CD8-positive, alpha-beta memory T cell (primary cell): ENCODE results near the gene SH3BP2. TPM values are rescaled to one million over a fixed set of nuclear protein-coding genes. Genes with fewer than 3 reads are reported as not detected.
A peak's percentile ranks its signal among the peaks of the same experiment; 100 is the strongest.

ENCODE experiments used
- CTCF ChIA-PET: fragments of 350-600 bp; sonication (Branson Sonifier 250); formaldehyde crosslinking; loops from one replicate; lab custom pipeline; 2021; ENCODE audit warnings: antibody characterized with exemption; lab: Charles Lee
- POLR2A ChIA-PET: fragments of 350-600 bp; sonication (Branson Sonifier 250); formaldehyde crosslinking; loops from one replicate; lab custom pipeline; 2021; ENCODE audit warnings: antibody characterized with exemption; lab: Charles Lee
- DNase-seq, 5 donors: peaks; one replicate each; pipeline versions ENCODE4 v3.0.0 to v3.0.0-alpha.2; 2020 to 2022; ENCODE audit warnings: mixed read lengths in 1 of 5
- H3K27ac ChIP-seq: one replicate; pipeline ENCODE4 v1.7.0; 2013; ENCODE audit warnings: low read depth, mild to moderate bottlenecking, low read length, moderate library complexity
- H3K27me3 ChIP-seq: 2 replicates; pipeline ENCODE4 v1.7.0; 2013; ENCODE audit warnings: low read length, mild to moderate bottlenecking; ENCODE audit not compliant: insufficient read depth, poor library complexity, severe bottlenecking
- H3K36me3 ChIP-seq: 2 replicates; pipeline ENCODE4 v1.7.0; 2013; ENCODE audit warnings: mild to moderate bottlenecking, low read length, moderate library complexity; ENCODE audit not compliant: insufficient read depth
- H3K4me1 ChIP-seq: 2 replicates; pipeline ENCODE4 v1.7.0; 2013; ENCODE audit warnings: mild to moderate bottlenecking, low read length, moderate library complexity; ENCODE audit not compliant: insufficient read depth
- H3K4me3 ChIP-seq: 2 replicates; pipeline ENCODE4 v1.7.0; 2013; ENCODE audit warnings: mild to moderate bottlenecking, low read length
- H3K9me3 ChIP-seq: 2 replicates; pipeline ENCODE4 v1.7.0; 2013; ENCODE audit warnings: mild to moderate bottlenecking, low read length
- H3K27ac Mint-ChIP-seq, 8 donors: one replicate each; pipeline ENCODE4 v1.8.0; 2020 to 2021; ENCODE audit warnings: mixed read lengths in 8 of 8, mild to moderate bottlenecking in 6 of 8, inconsistent platforms in 3 of 8, moderate library complexity in 3 of 8
- H3K27me3 Mint-ChIP-seq, 2 donors: one replicate each; pipeline ENCODE4 v1.8.0; 2020 to 2021; ENCODE audit warnings: mixed read lengths in 2 of 2, mild to moderate bottlenecking in 1 of 2, moderate library complexity in 1 of 2
- H3K36me3 Mint-ChIP-seq, 3 donors: one replicate each; pipeline ENCODE4 v1.8.0; 2020 to 2021; ENCODE audit warnings: mixed read lengths in 3 of 3, inconsistent platforms in 1 of 3, mild to moderate bottlenecking in 1 of 3
- H3K4me1 Mint-ChIP-seq, 3 donors: one replicate each; pipeline ENCODE4 v1.8.0; 2020 to 2021; ENCODE audit warnings: mixed read lengths in 3 of 3, inconsistent platforms in 1 of 3, mild to moderate bottlenecking in 1 of 3
- H3K4me3 Mint-ChIP-seq, 7 donors: one replicate each; pipeline ENCODE4 v1.8.0; 2020 to 2021; ENCODE audit warnings: mixed read lengths in 7 of 7, mild to moderate bottlenecking in 6 of 7, moderate library complexity in 4 of 7, inconsistent platforms in 2 of 7
- H3K9me3 Mint-ChIP-seq, 5 donors: one replicate each; pipeline ENCODE4 v1.8.0; 2020 to 2022; ENCODE audit warnings: mixed read lengths in 5 of 5, mild to moderate bottlenecking in 3 of 5, moderate library complexity in 2 of 5, inconsistent platforms in 1 of 5
- polyA plus RNA-seq: library from polyadenylated mRNA; unstranded; fragments of 300-500 nt; fragmentation: Illumina TruSeq; gene quantifications from one replicate; pipeline ENCODE4 v1.2.3, GENCODE V29; 2021
- total RNA-seq, 2 experiments: library from RNA; stranded (reverse); gene quantifications; one replicate each; pipeline ENCODE4 v1.2.3, GENCODE V29; 2021

SH3BP2 gene
- total and polyA plus RNA-seq, 3 experiments from 2014 or later, result 35.7 to 75.4 (median 68.8) TPM

- H3K4me1 Mint-ChIP-seq, result peaks cover 68 to 91% (median 81%) of the 10 kb centered on the region in 3 donors
- peaks cover 3% of the 10 kb centered on the region for H3K36me3 ChIP-seq
- peaks cover 0 to 44% (median 2%) of the 10 kb centered on the region in 3 donors for H3K36me3 Mint-ChIP-seq
- no peak overlapping the region for H3K4me3 ChIP-seq
- DNase-seq, result no peak
- no peak overlapping the region for H3K27ac ChIP-seq
- ChIA-PET POLR2A (no interaction called here), CTCF (interaction anchor here (1.1 kb wide), 1 partner anchor 107 kb away, joined by 3 read pairs; no protein-coding TSS in a partner anchor)
- peak overlapping the region in 1 of 7 donors; percentile 32 for H3K4me3 Mint-ChIP-seq
- H3K9me3 ChIP-seq, result no peaks in the 10 kb centered on the region
- no peaks in the 10 kb centered on the region for H3K27me3 Mint-ChIP-seq
- peak overlapping the region in 6 of 8 donors; percentile 54 to 80 (median 71) for H3K27ac Mint-ChIP-seq
- H3K27me3 ChIP-seq, result no peaks in the 10 kb centered on the region
- H3K9me3 Mint-ChIP-seq, result no peaks in the 10 kb centered on the region
- H3K4me1 ChIP-seq, result peaks cover 34% of the 10 kb centered on the region
Observed at GRCh38 chr4:2871466-2871865, 78.6 kb downstream of the SH3BP2 start.

GRCh38 chr4:2871911-2872310, 79.0 kb downstream of the SH3BP2 start:
- Mint-ChIP-seq H3K27me3 (no peaks in the 10 kb centered on the region), H3K36me3 (peaks cover 0 to 43% (median 2%) of the 10 kb centered on the region in 3 donors), H3K9me3 (no peaks in the 10 kb centered on the region), H3K27ac (peak overlapping the region in 6 of 8 donors; percentile 54 to 80 (median 71)), H3K4me3 (peak overlapping the region in 2 of 7 donors; percentile 10 to 32), H3K4me1 (peaks cover 65 to 88% (median 77%) of the 10 kb centered on the region in 3 donors)
- peaks cover 3% of the 10 kb centered on the region for H3K36me3 ChIP-seq
- no peak overlapping the region for H3K4me3 ChIP-seq
- no peak overlapping the region for H3K27ac ChIP-seq
- H3K27me3 ChIP-seq, result no peaks in the 10 kb centered on the region
- DNase-seq, result no peak
- ChIA-PET CTCF (interaction anchor here (1.1 to 1.3 kb wide), 2 partner anchors 11 to 106 kb away, joined by 3 to 4 read pairs; no protein-coding TSS in a partner anchor), POLR2A (no interaction called here)
- peaks cover 34% of the 10 kb centered on the region for H3K4me1 ChIP-seq
- H3K9me3 ChIP-seq, result no peaks in the 10 kb centered on the region

GRCh38 chr4:2873329-2873728, 80.4 kb downstream of the SH3BP2 start:
- no peaks in the 10 kb centered on the region for H3K9me3 ChIP-seq

GRCh38 chr4:2874861-2875260, 82.0 kb downstream of the SH3BP2 start:
- CTCF ChIA-PET, result interaction anchor here (0.6 kb wide), 1 partner anchor 35 kb away, joined by 3 read pairs; no protein-coding TSS in a partner anchor
- no peaks in the 10 kb centered on the region for H3K9me3 Mint-ChIP-seq

More at GRCh38 chr4:2873329-2873728, 80.4 kb downstream of the SH3BP2 start:
- Mint-ChIP-seq H3K9me3 (no peaks in the 10 kb centered on the region), H3K4me1 (peaks cover 60 to 85% (median 74%) of the 10 kb centered on the region in 3 donors), H3K4me3 (no peak overlapping the region), H3K36me3 (peaks cover 0 to 47% (median 7%) of the 10 kb centered on the region in 3 donors), H3K27me3 (no peaks in the 10 kb centered on the region), H3K27ac (peak overlapping the region in 6 of 8 donors; percentile 29 to 76 (median 44))
- ChIA-PET POLR2A (no interaction called here), CTCF (interaction anchor here (1.3 kb wide), 1 partner anchor 12 kb away, joined by 4 read pairs; no protein-coding TSS in a partner anchor)
- Histone ChIP-seq H3K27ac (no peak overlapping the region), H3K27me3 (no peaks in the 10 kb centered on the region), H3K36me3 (peaks cover 3% of the 10 kb centered on the region), H3K4me3 (no peak overlapping the region), H3K4me1 (peaks cover 19% of the 10 kb centered on the region)
- no peak for DNase-seq

GRCh38 chr4:2875556-2875955, 82.7 kb downstream of the SH3BP2 start:
- no peak for DNase-seq
- CTCF ChIA-PET, result no interaction called here
- no peaks in the 10 kb centered on the region for H3K9me3 ChIP-seq
- no peak overlapping the region for H3K27ac ChIP-seq
- H3K4me1 ChIP-seq, result peaks cover 16% of the 10 kb centered on the region
- H3K27me3 Mint-ChIP-seq, result no peaks in the 10 kb centered on the region
- H3K27ac Mint-ChIP-seq, result peak overlapping the region in 5 of 8 donors; percentile 42 to 85 (median 55)
- H3K9me3 Mint-ChIP-seq, result no peaks in the 10 kb centered on the region
- no peak overlapping the region for H3K4me3 Mint-ChIP-seq
- H3K27me3 ChIP-seq, result no peaks in the 10 kb centered on the region
- H3K4me1 Mint-ChIP-seq, result peaks cover 42 to 78% (median 63%) of the 10 kb centered on the region in 3 donors
- no peak overlapping the region for H3K4me3 ChIP-seq
- H3K36me3 Mint-ChIP-seq, result peaks cover 0 to 50% (median 11%) of the 10 kb centered on the region in 3 donors
- POLR2A ChIA-PET, result no interaction called here
- H3K36me3 ChIP-seq, result no peaks in the 10 kb centered on the region

More at GRCh38 chr4:2874861-2875260, 82.0 kb downstream of the SH3BP2 start:
- Histone ChIP-seq H3K27ac (no peak overlapping the region), H3K27me3 (no peaks in the 10 kb centered on the region), H3K9me3 (no peaks in the 10 kb centered on the region), H3K4me1 (peaks cover 16% of the 10 kb centered on the region), H3K36me3 (no peaks in the 10 kb centered on the region), H3K4me3 (no peak overlapping the region)
- no peak overlapping the region for H3K4me3 Mint-ChIP-seq
- DNase-seq, result no peak
- H3K27me3 Mint-ChIP-seq, result no peaks in the 10 kb centered on the region
- H3K4me1 Mint-ChIP-seq, result peaks cover 49 to 81% (median 67%) of the 10 kb centered on the region in 3 donors
- H3K36me3 Mint-ChIP-seq, result peaks cover 0 to 49% (median 9%) of the 10 kb centered on the region in 3 donors
- no peak overlapping the region for H3K27ac Mint-ChIP-seq
- POLR2A ChIA-PET, result no interaction called here

- peak overlapping the region in 6 of 8 donors; percentile 58 to 83 (median 75) for H3K27ac Mint-ChIP-seq
- ChIA-PET CTCF (interaction anchor here (1.0 kb wide), 1 partner anchor 22 kb away, joined by 3 read pairs; no protein-coding TSS in a partner anchor), POLR2A (no interaction called here)
- no peaks in the 10 kb centered on the region for H3K27me3 Mint-ChIP-seq
- no peak overlapping the region for H3K4me3 Mint-ChIP-seq
- DNase-seq, result no peak
- H3K4me1 Mint-ChIP-seq, result peaks cover 26 to 53% (median 39%) of the 10 kb centered on the region in 3 donors
- no peak overlapping the region for H3K4me3 ChIP-seq
- H3K9me3 Mint-ChIP-seq, result no peaks in the 10 kb centered on the region
- H3K4me1 ChIP-seq, result peaks cover 4% of the 10 kb centered on the region
- no peak overlapping the region for H3K27ac ChIP-seq
- H3K9me3 ChIP-seq, result no peaks in the 10 kb centered on the region
- H3K36me3 Mint-ChIP-seq, result peaks cover 0 to 64% (median 14%) of the 10 kb centered on the region in 3 donors
- H3K27me3 ChIP-seq, result no peaks in the 10 kb centered on the region
- no peaks in the 10 kb centered on the region for H3K36me3 ChIP-seq
Observed at GRCh38 chr4:2878346-2878745, 85.5 kb downstream of the SH3BP2 start.

GRCh38 chr4:2879026-2879425, 86.1 kb downstream of the SH3BP2 start:
- H3K36me3 ChIP-seq, result peaks cover 1% of the 10 kb centered on the region
- ChIA-PET POLR2A (no interaction called here), CTCF (interaction anchor here (1.0 to 1.9 kb wide), 3 partner anchors 23 to 117 kb away, joined by 3 to 7 read pairs (median 3); no protein-coding TSS in a partner anchor)
- no peak overlapping the region for H3K4me3 ChIP-seq
- H3K27me3 ChIP-seq, result no peaks in the 10 kb centered on the region
- peaks cover 0 to 70% (median 15%) of the 10 kb centered on the region in 3 donors for H3K36me3 Mint-ChIP-seq
- H3K4me1 ChIP-seq, result no peaks in the 10 kb centered on the region
- H3K27ac Mint-ChIP-seq, result peak overlapping the region in 7 of 8 donors; percentile 0 to 83 (median 76)
- no peak overlapping the region for H3K4me3 Mint-ChIP-seq
- no peak for DNase-seq
- H3K4me1 Mint-ChIP-seq, result peaks cover 22 to 48% (median 36%) of the 10 kb centered on the region in 3 donors
- no peaks in the 10 kb centered on the region for H3K27me3 Mint-ChIP-seq
- no peak overlapping the region for H3K27ac ChIP-seq
- H3K9me3 Mint-ChIP-seq, result no peaks in the 10 kb centered on the region
- H3K9me3 ChIP-seq, result no peaks in the 10 kb centered on the region

GRCh38 chr4:2881431-2881830, 88.5 kb downstream of the SH3BP2 start:
- ChIA-PET CTCF (no interaction called here), POLR2A (no interaction called here)
- Mint-ChIP-seq H3K36me3 (peaks cover 0 to 80% (median 22%) of the 10 kb centered on the region in 3 donors), H3K27me3 (no peaks in the 10 kb centered on the region), H3K4me1 (peaks cover 13 to 30% (median 28%) of the 10 kb centered on the region in 3 donors), H3K4me3 (no peak overlapping the region), H3K27ac (peak overlapping the region in 1 of 8 donors; percentile 59), H3K9me3 (no peaks in the 10 kb centered on the region)
- Histone ChIP-seq H3K4me3 (no peak overlapping the region), H3K27me3 (no peaks in the 10 kb centered on the region), H3K4me1 (no peaks in the 10 kb centered on the region), H3K36me3 (peaks cover 23% of the 10 kb centered on the region), H3K27ac (no peak overlapping the region), H3K9me3 (no peaks in the 10 kb centered on the region)
- DNase-seq, result no peak
